GM21528 (cell line): ENCODE measurements around the gene RAN.
"Not testable (repeated sequence)": the region's sequence is repeated elsewhere in the genome, so short reads cannot be mapped to it uniquely, and the experiment has no call there.

ENCODE experiments used
- ATAC-seq: cut with Tn5 transposase; IDR thresholded peaks from one replicate; pipeline ENCODE4 v1.9.1; 2021; ENCODE audit warnings: mild to moderate bottlenecking, moderate library complexity; ENCODE audit not compliant: unreplicated experiment, low FRiP score

The RAN gene

DNA sequence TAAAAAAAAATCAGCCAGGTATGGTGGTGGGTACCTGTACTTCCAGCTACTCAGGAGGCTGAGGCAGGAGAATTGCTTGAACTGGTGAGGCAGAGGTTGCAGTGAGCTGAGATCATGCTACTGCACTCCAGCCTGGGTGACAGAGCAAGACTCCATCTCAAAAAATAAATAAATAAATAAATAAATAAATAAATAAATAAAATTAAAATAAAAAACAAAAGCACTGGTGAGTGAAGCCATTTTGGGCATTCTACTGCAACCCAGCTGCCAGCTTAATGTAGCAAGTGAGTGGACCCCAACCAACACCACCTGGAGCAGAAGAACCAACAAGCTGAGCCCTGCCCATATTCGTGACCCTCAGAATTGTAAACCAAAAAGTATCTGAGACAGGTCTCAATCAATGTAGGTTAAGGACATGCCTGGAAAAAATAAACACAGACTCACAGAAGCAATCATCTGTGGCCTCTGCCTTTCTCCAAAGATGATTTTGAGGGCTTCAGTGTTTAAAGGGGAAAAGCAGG is 23.0 kb upstream of the RAN start:
- not testable (repeated sequence) for ATAC-seq

DNA sequence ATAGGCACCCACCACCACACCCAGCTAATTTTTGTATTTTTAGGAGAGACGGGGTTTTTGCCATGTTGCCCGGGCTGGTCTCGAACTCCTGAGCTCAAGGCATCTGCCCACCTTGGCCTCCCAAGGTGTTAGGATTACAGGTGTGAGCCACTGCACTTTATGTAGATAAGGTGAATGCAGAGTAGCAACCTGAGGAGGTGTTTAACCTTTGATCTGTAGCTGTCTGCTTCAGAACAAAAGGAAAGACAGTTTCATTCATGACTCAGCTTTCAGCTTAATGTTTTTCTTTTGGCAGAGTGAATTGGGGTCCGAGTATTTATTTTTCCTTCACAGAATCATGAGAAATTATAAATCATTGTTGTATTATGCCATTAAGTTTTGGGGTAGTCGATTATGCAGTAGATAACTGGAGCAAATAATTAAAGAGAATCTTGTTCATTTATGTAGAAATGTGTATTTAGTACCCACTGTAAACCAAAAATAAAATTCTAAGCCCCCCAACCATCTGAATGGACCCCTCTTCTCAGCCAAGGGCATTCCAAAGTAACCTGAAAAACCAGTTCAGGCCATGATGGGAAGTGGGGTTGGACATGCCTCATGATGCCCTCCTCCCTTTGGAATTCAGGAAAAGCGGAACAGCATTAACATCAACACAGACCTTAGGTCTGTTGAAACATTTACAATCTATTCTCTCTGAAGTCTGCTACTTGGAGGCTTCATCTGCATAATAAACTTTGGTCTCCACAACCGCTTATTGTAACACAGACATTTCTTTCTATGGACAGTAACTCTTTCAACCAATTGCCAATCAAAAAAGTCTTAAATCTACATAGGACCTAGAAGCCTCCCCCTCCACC is 22.1 kb upstream of the RAN start:
- ATAC-seq, result no peak

DNA sequence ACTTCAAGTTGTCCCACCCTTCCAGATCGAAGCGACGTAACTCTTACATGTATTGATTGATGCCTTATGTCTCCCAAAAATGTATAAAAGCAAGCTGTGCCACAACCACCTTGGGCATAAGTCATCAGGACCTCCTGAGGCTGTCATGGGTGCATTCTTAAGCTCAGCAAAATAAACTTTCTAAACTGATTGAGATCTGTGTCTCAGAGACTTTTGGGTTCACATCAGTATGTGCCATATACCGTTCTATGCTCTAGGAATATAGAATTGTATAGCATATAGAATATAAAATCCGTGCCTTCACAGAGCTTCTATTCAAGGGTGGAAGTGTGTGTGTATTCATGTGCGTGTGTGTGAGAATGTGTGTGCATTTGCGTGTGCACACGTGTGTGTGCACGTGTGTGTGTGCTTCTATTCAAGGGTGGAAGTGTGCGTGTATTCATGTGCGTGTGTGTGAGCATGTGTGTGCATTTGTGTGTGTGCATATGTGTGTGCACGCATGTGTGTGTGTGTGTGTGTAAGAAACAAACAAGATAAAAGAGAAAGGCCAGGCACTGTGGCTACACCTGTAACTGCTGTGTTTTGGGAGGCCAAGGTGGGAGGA is 21.3 kb upstream of the RAN start:
- no peak for ATAC-seq

DNA sequence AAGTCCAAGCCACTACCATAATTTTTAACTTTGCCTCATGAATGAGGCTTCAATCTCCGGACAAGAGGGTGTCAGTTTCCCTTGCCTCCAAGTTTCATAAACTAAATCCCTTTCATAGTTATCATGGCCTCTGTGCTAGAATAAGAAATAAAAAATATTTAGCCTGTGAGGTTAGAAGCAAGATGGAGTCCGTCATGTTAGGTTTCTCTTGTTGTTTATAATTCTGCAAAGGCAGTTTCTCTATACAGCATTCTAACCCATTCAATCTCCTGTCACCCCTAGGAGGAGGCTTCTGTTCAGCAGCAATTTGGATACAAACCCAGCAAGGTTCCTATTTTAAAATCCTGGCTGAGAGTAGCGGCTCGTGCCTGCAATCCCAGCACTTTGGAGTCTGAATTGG is 15.8 kb upstream of the RAN start:
- no peak for ATAC-seq

DNA sequence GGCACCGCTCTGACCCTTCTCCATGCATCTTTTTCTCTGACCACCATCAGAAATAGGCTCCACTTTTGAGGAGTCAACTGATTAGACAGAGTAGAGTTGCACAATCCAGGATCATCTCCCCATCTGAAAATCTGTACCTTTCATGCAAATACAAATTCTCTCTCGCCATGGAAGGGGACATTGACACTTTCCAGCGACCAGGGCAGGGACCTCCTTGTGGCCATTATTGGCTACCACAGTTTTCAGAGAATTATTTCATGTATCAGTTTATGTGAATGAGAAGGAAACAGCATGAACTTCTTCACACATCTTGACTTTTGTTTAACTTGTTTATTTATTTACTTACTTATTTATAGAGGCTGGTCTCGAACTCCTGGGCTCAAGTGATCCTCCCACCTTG is 13.8 kb upstream of the RAN start:
- ATAC-seq, result no peak

DNA sequence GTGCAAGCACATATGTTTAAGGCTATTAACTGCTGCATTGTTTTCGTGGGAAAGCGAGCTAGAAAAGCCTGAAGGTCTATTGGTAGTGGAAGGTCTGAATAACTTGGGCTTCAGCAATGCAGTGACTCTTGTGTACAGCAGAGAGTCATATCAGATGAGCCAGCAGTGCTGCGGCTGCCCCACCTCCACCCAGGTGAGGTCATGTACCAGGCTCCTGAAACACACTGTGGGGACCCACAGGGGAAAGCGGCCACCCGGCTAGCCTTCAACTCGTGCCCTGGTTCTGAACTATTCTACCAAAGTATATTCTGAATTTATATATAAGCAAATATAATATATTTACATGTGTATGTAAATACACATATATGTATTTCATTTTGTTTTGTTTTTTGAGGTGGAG is 12.7 kb upstream of the RAN start:
- no peak for ATAC-seq

DNA sequence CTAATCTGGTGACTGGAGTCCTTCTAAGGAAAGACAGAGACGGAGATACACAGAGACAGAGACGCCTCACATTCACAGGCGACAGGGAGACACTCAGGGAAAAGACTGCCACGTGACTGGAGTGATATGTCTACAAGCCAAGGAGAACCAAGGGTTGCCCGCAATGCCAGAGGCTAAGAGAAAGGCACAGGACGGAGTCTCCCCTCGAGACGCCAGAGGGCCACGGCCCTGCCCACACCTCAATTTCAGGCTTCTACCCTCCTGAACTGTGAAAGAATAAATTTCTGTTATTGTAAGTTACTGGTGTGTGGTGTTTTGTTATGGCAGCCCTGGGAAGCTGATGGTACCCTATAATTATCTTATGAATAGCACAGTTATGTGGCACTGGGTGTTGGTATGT is 11.6 kb upstream of the RAN start:
- no peak for ATAC-seq

DNA sequence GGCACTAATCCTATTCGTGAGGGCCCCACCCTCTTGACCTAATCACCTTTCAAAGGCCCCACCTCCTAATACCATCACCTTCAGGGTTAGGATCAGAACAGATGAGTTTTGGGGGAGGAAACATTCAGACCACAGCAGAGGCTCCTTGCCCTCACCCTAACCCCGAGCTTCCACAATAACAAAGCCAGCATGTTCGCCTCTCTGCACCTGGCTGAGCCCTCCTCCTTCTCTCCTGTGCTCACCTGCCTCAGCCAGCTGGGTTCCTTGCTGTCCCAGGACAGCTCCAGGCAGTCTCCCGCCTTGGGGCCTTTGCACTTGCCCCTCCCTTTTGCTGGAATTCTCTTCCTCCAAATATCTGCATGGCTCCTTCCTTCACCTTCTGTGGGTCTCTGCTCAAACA is 9.7 kb upstream of the RAN start:
- ATAC-seq, result no peak

DNA sequence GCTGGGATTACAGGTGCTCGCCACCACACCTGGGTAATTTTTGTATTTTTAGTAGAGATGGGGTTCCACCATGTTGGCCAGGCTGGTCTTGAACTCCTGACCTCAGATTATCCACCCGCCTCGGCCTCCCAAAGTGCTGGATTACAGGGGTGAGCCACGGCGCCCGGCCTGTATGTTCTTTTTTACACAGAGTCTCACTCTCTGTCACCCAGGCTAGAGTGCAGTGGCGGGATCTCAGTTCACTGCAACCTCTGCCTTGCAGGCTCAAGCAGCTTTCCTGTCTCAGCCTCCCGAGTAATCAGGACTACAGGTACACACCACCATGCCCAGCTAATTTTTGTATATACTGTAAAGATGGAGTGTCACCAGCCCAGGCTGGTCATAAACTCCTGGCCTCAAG is 9.1 kb upstream of the RAN start:
- not testable (repeated sequence) for ATAC-seq

DNA sequence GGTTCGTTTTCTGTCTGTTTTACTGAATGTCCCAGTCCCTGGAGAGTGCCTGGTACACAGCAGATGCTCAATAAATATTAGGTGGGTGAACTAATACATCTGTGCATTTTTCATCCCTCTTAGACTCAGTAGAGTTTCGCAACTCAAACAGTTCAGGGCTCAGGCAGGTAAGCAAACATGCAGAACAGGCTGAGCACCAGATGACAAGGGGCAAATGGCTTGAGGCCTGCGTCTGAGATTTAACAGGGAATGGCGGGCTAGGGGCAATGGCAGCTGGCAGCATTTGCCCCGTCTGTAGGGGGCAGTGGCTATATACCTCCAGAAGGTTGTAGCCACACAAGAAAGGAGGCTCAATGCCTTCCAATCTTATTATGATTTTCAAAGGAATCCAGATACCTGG is 8.6 kb upstream of the RAN start:
- no peak for ATAC-seq

DNA sequence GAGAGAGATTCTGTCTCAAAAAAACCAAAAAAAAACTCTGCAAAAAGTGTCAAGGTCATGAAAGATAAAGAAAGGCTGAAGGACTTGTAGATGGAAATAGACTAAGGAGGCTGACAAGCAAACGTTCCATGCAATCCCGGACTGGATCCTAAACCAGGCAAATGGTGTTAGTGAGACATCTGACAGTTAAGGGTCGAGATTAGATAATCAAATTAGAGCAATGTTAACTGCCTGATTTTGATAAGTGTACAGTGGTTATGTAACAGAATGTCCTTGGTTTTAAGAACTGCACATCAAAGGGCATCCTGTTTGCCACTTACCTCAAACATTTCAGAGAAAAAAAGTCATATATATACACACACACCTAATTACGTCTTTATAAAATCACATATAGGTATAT is 3.5 kb upstream of the RAN start:
- no peak for ATAC-seq

DNA sequence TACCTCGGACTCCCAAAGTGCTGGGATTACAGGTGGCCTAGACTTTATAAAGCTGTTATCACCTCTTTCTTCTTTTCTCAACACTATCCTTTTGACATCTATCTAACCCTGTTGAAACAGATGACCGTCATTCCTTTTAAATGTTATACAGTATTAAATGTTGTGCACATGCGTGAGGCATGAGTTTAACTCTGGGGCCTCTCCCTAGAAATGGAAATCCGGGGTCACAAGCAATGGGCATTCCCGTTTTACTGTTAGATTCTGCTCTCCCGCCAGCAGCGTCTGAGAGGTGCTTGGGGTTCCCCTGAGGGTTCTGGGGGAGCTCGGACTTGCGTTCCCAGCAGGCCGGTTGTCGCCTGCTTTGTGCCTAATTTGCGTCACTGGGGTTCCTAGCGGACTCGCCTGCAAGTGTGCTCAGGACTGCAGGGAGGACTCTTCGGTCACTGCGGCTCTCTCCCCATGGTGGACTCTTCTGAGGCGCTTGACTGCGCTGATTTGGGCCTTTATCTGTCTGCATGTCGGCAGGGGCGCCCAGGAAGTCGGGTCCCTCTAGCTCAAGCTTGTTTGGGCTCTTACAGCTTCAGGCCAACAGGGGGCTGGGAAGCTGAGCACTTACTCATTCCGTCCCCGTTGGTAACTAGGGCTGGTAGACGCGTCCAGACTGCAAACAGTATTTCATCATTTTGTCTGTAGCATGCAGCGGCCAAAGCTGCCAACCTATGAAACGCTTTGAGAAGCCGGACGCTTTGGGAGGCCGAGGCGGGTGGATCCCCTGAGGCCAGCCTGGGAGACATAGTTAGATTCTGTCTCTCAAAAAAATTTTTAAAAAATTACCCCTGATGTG is 1.2 kb upstream of the RAN start:
- ATAC-seq, result peak; percentile 45

DNA sequence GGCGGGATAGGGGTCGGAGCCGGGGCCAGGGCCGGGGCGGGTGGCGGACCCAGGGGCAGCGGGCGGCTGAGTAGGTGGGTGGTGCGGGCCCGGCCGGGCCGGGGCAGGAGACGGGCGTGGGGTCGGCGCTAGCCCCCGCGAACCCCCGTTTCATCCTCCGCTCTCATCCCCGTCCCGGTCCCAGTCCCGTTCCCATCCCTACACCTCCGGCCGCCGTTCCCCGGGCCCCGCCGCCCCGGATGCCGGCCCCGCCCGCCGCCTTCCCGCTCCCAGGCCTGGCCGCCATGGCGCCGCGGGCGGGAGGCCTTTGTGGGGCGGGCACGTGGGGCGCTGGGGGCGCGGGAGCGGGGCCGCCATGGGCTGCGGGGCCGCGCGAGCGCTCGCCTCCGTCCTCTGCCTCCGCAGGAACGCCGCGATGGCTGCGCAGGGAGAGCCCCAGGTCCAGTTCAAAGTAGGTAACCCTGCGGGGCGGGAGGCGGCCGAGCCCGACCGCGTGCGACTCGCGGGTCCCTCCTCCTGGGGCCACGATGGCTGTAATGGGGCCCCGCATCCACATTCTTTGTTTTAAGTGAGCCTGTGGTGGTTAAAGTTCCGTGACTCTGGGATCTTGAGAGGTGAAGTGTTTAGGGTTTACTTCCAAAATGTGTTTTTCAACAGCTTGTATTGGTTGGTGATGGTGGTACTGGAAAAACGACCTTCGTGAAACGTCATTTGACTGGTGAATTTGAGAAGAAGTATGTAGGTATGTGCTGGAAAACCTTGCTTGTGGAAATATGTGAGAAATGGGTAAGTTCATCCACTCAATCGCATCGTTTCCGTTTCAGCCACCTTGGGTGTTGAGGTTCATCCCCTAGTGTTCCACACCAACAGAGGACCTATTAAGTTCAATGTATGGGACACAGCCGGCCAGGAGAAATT is 572 bp downstream of the RAN start:
- peak; percentile 37 for ATAC-seq

DNA sequence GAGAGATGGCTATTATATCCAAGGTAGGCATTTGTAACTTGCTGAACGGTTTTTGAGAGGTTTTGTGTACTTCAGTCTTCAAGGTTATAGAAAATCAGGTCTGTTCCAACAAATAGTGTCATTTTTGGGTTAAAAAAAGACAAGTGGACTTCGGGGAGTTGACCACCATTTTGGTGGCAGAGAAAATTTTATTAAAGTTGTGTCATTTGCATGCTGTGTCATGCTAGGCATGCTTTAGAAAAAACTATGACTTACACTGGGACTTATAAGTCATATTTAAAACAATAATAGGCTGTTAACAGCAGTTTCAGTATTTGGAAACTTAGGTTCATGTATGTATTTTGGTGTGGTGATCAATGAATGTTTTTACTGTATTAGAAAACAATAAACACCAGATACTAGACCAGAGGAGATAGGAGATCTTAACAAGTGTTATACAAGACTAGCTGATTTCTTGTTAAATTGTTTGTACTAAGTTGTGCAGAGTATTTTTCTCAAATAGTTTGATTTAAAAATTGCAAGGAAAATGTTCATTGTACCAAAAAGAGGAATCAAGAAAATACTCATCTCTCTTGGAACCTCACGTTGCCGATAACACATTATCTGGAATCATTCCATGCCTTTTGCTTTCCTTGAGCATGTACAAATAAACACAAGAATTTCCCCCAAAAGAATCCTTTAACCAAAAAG is 1.4 kb downstream of the RAN start:
- no peak for ATAC-seq

DNA sequence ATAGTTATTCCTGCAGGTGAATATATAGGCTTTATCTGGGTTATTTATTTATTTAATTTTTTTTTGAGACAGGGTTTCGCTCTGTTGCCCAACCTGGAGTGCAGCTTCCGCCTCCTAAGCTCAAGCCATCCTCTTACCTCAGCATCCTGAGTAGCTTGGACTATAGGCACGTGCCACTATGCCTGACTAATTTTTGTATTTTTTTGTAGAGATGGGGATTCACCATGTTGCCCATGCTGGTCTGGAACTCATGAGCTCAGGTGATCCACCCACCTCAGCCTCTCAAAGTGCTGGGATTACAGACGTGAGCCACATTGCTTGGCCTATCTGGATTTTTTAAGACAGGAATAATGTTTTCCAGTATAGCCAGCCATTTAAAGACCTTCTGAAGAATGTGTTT is 2.0 kb downstream of the RAN start:
- ATAC-seq, result no peak

DNA sequence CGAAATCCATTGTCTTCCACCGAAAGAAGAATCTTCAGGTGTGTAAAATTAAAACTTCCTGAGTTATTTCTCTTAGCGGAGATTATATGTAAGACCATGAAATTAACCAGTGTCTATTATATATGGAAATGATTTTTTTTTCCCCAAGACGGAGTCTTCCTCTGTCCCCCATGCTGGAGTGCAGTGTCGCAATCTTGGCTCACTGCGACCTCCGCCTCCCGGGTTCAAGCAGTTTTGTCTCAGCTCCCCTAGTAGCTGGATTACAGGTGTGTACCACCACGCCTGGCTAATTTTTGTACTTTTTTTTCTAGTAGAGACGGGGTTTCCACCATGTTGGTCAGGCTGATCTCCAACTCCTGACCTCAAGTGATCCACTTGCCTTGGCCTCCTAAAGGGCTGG is 2.8 kb downstream of the RAN start:
- ATAC-seq, result no peak

DNA sequence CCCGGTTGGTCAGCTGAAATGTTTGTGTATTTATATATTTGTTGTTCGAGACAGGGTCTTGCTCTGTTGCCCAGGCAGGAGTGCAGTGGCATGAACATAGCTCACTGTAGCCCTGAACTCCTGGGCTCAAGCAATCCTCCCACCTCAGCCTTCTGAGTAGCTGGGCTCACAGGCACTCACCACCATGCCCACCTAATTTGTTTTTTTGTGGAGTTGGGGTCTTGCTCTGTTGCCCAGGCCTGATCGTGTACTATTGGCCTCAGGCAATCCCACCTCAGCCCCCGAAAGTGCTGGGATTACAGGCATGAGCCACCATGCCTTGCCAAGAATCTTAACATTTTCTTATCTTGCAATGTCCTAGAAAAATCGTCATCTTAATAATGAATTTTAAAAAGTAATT is 3.3 kb downstream of the RAN start:
- no peak for ATAC-seq

DNA sequence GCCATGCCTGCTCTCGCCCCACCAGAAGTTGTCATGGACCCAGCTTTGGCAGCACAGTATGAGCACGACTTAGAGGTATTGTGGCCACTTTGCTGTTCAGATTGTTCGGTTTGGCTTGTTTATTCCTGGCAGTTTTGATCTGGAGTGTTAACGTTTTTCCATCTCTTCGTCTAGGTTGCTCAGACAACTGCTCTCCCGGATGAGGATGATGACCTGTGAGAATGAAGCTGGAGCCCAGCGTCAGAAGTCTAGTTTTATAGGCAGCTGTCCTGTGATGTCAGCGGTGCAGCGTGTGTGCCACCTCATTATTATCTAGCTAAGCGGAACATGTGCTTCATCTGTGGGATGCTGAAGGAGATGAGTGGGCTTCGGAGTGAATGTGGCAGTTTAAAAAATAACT is 3.8 kb downstream of the RAN start:
- ATAC-seq, result not testable (repeated sequence)

DNA sequence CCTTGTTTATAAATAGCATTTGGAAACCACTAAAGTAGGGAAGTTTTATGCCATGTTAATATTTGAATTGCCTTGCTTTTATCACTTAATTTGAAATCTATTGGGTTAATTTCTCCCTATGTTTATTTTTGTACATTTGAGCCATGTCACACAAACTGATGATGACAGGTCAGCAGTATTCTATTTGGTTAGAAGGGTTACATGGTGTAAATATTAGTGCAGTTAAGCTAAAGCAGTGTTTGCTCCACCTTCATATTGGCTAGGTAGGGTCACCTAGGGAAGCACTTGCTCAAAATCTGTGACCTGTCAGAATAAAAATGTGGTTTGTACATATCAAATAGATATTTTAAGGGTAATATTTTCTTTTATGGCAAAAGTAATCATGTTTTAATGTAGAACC is 4.4 kb downstream of the RAN start:
- no peak for ATAC-seq

DNA sequence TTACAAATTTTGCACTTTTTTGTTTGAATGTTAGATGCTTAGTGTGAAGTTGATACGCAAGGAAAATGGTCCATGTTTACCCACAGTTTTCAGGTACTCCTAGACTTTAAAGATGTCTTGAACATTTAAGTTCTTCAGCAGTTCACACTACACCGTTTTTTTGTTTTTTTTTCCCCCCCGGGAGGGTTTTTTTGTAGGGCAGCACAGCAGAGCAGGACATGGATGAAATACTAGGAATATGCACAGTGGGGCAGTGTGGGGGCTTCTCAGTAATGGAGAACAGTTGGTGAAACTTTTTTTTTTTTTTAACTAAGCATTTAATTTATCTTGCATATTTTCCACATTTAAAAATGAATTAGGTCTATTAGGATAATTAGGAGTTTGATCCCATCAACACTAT is 4.9 kb downstream of the RAN start:
- no peak for ATAC-seq
